Measurements from ENCODE around the gene TOR2A.

DNA sequence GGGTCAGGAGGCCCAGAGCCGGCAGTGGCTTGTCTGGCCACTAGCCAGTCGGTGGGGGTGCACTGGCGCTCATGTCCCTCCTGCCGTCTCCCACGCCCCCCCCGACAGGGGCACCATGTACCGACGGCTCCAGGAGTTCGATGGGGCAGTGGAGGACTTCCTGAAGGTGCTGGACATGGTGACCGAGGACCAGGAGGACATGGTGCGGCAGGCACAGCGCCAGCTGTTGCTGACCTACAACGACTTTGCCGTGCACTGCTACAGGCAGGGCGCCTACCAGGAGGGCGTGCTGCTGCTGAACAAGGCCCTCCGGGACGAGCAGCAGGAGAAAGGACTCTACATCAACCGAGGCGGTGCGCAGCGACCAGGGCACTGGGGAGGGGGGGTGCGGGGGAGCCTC, 11.1 kb downstream of the TOR2A start:
- TF ChIP-seq, protein P1, sequence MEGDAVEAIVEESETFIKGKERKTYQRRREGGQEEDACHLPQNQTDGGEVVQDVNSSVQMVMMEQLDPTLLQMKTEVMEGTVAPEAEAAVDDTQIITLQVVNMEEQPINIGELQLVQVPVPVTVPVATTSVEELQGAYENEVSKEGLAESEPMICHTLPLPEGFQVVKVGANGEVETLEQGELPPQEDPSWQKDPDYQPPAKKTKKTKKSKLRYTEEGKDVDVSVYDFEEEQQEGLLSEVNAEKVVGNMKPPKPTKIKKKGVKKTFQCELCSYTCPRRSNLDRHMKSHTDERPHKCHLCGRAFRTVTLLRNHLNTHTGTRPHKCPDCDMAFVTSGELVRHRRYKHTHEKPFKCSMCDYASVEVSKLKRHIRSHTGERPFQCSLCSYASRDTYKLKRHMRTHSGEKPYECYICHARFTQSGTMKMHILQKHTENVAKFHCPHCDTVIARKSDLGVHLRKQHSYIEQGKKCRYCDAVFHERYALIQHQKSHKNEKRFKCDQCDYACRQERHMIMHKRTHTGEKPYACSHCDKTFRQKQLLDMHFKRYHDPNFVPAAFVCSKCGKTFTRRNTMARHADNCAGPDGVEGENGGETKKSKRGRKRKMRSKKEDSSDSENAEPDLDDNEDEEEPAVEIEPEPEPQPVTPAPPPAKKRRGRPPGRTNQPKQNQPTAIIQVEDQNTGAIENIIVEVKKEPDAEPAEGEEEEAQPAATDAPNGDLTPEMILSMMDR (IDR thresholded peaks at IDR 0.05): no peak
- TF ChIP-seq POLR2A (IDR thresholded peaks at IDR 0.05): no peak

All from testis (tissue), 2 donors.